ENCODE measurements around the gene KCNS1. TPM values are rescaled to one million over a fixed set of nuclear protein-coding genes. Genes with fewer than 3 reads are reported as not detected.

The KCNS1 gene
- polyA plus RNA-seq, 1 donor (not counting 4 experiments of a cell fraction or from before 2014, with no cell fraction given): 1.5 TPM

DNA sequence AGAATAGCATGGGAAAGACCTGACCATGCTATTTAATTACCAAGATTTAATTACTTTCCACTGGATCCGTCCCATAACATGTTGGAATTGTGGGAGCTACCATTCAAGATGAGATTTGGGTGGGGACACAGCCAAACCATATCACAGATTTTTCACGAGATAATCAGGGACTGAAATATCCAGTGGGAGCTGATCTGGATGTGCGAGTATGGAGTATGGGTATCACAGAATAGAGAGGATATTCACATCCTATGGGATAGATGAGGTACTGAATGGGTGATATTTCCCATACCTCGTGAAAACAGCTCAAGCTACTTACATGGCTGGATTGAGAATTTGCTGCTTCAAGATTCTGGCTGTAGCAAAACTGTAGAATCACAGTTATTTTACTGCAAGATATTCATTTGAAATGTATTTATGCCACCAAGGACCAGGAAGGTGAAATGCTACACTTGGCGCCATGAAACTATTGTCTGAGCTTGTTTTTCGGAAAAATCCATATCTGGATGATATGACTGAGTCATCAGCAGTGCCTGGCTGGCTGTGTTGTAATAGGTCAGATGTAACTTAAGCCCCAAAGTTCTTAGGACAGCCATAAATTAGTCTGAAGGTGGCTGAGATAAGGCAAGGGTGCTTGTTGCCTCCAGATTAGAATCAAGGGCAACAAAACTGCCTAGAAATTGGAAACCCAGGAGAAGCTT lies 29.8 kb downstream of the KCNS1 start:
- dilution Hi-C loops (cut with MboI; ENCODE audit: extremely low pct_ligation_motif_present, low sequenced_read_pairs): no loop called here
- no peaks in the 10 kb centered on the region for H3K27me3 ChIP-seq (ENCODE audit: control insufficient read depth, extremely low read depth, insufficient read depth, low read length)
- no peak overlapping the region for H2AFZ ChIP-seq (ENCODE audit: control insufficient read depth, low read length)
- H3K27ac ChIP-seq (ENCODE audit: control insufficient read depth, insufficient read depth, low read length): no peak overlapping the region
- no peak overlapping the region for H3K4me3 ChIP-seq (ENCODE audit: control insufficient read depth in 2 of 3, extremely low read depth in 1 of 3, insufficient read depth in 2 of 3, low read depth in 1 of 3, low read length in 3 of 3)
- H3K4me2 ChIP-seq (ENCODE audit: control insufficient read depth, extremely low read depth, insufficient read depth, low read depth, low read length): no peak overlapping the region
- H3K9me1 ChIP-seq (ENCODE audit: control insufficient read depth, extremely low read depth, insufficient read depth, low read length): no peaks in the 10 kb centered on the region
- DNase-seq (ENCODE audit: low read depth, low spot score): no peak
- H3K79me2 ChIP-seq (ENCODE audit: control insufficient read depth, insufficient read depth, low read length): no peaks in the 10 kb centered on the region
- H3K9me3 ChIP-seq (ENCODE audit: control insufficient read depth, low read depth, low read length): no peaks in the 10 kb centered on the region
- peaks cover 11% of the 10 kb centered on the region in 2 experiments for H3K36me3 ChIP-seq (ENCODE audit: control insufficient read depth in 2 of 2, extremely low read depth in 1 of 2, insufficient read depth in 2 of 2, low read length in 2 of 2)
- H4K20me1 ChIP-seq (ENCODE audit: control insufficient read depth, extremely low read depth, insufficient read depth, low read length): no peaks in the 10 kb centered on the region
- peak; percentile 41 for FAIRE-seq
- no peak overlapping the region for H3K9ac ChIP-seq (ENCODE audit: control insufficient read depth, extremely low read depth, insufficient read depth, low read length)
- TF ChIP-seq, protein P1, sequence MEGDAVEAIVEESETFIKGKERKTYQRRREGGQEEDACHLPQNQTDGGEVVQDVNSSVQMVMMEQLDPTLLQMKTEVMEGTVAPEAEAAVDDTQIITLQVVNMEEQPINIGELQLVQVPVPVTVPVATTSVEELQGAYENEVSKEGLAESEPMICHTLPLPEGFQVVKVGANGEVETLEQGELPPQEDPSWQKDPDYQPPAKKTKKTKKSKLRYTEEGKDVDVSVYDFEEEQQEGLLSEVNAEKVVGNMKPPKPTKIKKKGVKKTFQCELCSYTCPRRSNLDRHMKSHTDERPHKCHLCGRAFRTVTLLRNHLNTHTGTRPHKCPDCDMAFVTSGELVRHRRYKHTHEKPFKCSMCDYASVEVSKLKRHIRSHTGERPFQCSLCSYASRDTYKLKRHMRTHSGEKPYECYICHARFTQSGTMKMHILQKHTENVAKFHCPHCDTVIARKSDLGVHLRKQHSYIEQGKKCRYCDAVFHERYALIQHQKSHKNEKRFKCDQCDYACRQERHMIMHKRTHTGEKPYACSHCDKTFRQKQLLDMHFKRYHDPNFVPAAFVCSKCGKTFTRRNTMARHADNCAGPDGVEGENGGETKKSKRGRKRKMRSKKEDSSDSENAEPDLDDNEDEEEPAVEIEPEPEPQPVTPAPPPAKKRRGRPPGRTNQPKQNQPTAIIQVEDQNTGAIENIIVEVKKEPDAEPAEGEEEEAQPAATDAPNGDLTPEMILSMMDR (optimal IDR thresholded peaks at IDR 0.05 in 1 of 3, IDR thresholded peaks at IDR 0.05 in 1 of 3, conservative IDR thresholded peaks at IDR 0.05 in 1 of 3; ENCODE audit: extremely low read depth in 1 of 3, insufficient read depth in 2 of 3, low read length in 3 of 3): no peak
- TF ChIP-seq EZH2 (IDR thresholded peaks at IDR 0.05; ENCODE audit: low read length): no peak
- H3K4me1 ChIP-seq (ENCODE audit: control insufficient read depth, extremely low read depth, insufficient read depth, low read length): peaks cover 25% of the 10 kb centered on the region

DNA sequence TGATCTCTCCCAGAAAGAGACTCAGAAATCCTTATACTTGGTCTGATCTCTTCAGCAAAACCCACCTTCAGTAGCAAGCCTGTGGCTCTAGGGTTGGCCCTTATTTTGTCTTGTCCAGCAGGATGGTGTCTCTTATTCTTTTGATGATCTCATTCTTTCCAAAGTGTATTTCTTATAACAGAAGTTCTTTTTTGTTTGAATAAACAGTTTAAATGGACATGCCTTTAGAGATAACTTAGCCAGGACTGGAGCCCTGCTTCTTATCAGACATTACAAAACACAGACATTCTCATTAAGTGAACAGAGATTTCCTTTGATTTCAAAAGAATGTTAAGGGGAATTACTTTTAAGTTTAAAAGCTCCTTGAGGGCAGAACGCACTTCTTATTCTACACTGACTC lies 31.7 kb downstream of the KCNS1 start:
- FAIRE-seq (no peak), DNase-seq (ENCODE audit: low read depth, low spot score) (no peak)
- peaks cover 25% of the 10 kb centered on the region for H3K4me1 ChIP-seq (ENCODE audit: control insufficient read depth, extremely low read depth, insufficient read depth, low read length)
- no peak overlapping the region for H3K27ac ChIP-seq (ENCODE audit: control insufficient read depth, insufficient read depth, low read length)
- H3K36me3 ChIP-seq (ENCODE audit: control insufficient read depth in 2 of 2, extremely low read depth in 1 of 2, insufficient read depth in 2 of 2, low read length in 2 of 2): peaks cover 0 to 2% of the 10 kb centered on the region in 2 experiments
- TF ChIP-seq, protein P1 (optimal IDR thresholded peaks at IDR 0.05 in 1 of 3, IDR thresholded peaks at IDR 0.05 in 1 of 3, conservative IDR thresholded peaks at IDR 0.05 in 1 of 3; ENCODE audit: extremely low read depth in 1 of 3, insufficient read depth in 2 of 3, low read length in 3 of 3): no peak
- no peak for TF ChIP-seq EZH2 (IDR thresholded peaks at IDR 0.05; ENCODE audit: low read length)
- H2AFZ ChIP-seq (ENCODE audit: control insufficient read depth, low read length): no peak overlapping the region
- peaks cover 10% of the 10 kb centered on the region for H3K79me2 ChIP-seq (ENCODE audit: control insufficient read depth, insufficient read depth, low read length)
- dilution Hi-C loops (cut with MboI; ENCODE audit: extremely low pct_ligation_motif_present, low sequenced_read_pairs): no loop called here
- no peaks in the 10 kb centered on the region for H4K20me1 ChIP-seq (ENCODE audit: control insufficient read depth, extremely low read depth, insufficient read depth, low read length)
- H3K9me1 ChIP-seq (ENCODE audit: control insufficient read depth, extremely low read depth, insufficient read depth, low read length): no peaks in the 10 kb centered on the region
- no peaks in the 10 kb centered on the region for H3K27me3 ChIP-seq (ENCODE audit: control insufficient read depth, extremely low read depth, insufficient read depth, low read length)
- H3K9ac ChIP-seq (ENCODE audit: control insufficient read depth, extremely low read depth, insufficient read depth, low read length): no peak overlapping the region
- no peak overlapping the region for H3K4me3 ChIP-seq (ENCODE audit: control insufficient read depth in 2 of 3, extremely low read depth in 1 of 3, insufficient read depth in 2 of 3, low read depth in 1 of 3, low read length in 3 of 3)
- H3K9me3 ChIP-seq (ENCODE audit: control insufficient read depth, low read depth, low read length): no peaks in the 10 kb centered on the region
- H3K4me2 ChIP-seq (ENCODE audit: control insufficient read depth, extremely low read depth, insufficient read depth, low read depth, low read length): no peak overlapping the region
